GM19468 (cell line): ENCODE data around the gene COL23A1.
"Not testable (repeated sequence)": the region's sequence is repeated elsewhere in the genome, so short reads cannot be mapped to it uniquely, and the experiment has no call there.

Source experiments
- ATAC-seq: cut with Tn5 transposase; IDR thresholded peaks from one replicate; pipeline ENCODE4 v1.9.1; 2021; ENCODE audit warnings: mild to moderate bottlenecking, moderate library complexity, moderate number of reproducible peaks; ENCODE audit not compliant: unreplicated experiment; ENCODE audit errors: extremely low read depth

The COL23A1 gene

DNA sequence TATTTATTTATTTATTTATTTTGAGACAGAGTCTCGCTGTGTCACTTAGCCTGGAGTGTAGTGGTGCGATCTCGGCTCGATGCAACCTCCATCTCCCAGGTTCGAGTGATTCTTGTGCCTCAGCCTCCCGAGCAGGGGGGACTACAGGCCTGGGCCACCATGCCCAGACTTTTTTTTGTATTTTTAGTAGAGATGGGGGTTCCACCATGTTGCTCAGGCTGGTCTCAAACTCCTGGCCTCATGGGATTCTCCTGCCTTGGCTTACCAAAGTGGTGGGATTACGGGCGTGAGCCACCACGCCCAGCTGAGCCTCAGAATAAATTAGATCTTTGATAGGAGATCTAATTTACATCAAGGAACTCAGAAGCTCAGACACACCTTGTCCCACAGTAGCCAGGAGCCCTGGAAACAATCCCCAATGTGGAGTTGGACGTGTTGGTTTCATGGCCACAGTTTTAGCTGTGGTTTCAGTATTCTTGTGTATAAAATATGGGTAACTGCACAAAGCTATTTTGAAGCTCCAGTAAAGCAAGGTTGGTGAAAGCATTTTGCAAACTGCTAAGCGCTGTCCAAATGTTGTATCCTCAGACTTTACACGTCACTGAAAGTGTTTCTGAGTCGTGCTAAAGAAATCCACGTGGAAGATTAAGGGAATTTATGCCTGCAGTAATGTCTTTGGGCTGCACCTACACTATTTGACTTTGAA lies 388.8 kb downstream of the COL23A1 start:
- ATAC-seq = no peak

DNA sequence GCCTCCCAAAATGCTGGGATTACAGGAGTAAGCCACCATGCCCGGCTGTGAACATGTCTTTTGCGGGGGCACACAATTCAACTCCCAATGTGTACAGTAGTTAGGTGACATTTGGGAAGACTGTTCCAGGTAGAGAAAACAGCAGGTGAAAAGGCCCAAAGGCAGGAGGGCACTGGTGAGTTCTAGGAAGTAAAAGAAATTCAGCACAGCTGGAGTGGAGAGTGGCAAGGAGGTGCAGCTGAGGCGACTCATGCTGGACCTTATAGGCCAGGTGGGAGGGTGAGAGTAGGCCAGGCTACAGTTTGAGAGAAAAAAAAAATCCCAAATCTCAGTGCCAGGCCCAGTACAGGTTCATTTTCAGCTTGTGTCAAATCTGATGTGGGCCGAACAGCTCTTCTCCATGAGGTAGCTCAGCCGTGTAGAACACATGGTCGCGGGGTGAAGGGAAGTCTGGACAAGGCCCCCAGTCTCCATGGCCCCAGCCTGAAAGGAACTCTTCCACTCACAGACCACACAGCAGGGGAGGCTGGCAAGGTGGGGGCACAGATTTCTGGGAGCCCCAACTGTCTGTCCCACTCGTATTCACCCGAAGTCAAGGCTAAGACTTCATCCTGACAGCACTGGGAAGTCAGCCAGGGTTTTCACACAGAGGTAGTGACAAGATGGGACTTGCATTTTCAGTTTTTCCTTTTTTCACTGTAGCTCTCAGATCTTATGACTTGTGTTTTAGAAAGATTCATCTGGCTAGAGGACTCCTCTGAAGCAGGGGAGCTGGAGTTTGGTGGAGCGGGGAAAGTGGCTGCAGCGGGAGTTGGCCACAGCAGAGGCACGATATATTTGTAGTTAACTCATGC lies 390.4 kb downstream of the COL23A1 start:
- ATAC-seq = no peak

DNA sequence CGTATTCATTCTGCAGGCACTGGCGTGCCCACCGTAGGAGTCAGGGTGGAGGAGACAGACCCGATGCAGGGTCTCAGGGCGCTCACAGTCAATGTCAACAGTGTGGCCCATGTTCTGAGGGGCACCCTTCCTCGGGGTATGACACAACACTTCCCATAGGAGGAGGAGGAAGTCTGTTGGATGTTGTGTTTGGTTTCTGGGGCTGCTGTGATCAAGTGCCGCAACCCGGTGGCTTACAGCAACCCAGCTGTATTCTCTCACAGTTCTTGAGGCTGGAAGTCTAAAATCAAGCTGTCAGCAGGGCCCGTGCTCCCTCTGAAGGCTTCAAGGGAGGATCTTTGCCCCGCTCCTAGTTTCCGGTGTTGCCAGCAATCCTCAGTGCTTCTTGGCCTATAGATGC lies 391.5 kb downstream of the COL23A1 start:
- ATAC-seq = no peak

DNA sequence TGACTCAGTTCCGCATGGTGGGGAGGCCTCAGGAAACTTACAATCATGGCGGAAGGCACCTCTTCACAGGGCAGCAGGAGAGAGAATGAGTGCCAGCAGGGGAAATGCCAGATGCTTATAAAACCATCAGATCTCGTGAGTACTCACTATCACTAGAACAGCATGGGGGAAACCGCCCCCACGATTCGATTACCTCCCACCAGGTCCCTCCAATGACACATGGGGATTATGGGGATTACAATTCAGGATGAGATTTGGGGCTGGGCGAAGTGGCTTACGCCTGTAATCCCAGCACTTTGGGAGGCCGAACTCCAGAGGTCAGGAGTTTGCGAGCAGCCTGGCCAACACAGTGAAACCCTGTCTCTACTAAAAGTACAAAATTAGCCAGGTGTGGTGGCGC lies 392.0 kb downstream of the COL23A1 start:
- not testable (repeated sequence) for ATAC-seq

DNA sequence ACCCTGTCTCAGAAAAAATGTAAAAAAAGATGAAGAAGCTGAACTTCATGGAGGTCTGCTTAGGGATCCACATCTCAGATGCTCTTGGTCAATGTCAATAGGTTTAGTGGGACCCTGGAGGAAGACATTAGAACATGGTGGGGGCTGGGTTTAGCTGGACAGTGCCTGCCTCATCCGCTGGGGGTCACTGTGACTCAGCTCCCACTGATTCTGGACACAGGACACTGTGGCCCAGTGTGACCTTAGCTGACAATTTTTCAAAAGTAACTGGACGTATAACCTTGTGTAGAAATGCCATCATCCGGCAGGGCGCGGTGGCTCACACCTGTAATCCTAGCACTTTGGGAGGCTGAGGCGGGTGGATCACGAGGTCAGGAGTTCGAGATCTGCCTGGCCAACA lies 393.2 kb downstream of the COL23A1 start:
- ATAC-seq = no peak

DNA sequence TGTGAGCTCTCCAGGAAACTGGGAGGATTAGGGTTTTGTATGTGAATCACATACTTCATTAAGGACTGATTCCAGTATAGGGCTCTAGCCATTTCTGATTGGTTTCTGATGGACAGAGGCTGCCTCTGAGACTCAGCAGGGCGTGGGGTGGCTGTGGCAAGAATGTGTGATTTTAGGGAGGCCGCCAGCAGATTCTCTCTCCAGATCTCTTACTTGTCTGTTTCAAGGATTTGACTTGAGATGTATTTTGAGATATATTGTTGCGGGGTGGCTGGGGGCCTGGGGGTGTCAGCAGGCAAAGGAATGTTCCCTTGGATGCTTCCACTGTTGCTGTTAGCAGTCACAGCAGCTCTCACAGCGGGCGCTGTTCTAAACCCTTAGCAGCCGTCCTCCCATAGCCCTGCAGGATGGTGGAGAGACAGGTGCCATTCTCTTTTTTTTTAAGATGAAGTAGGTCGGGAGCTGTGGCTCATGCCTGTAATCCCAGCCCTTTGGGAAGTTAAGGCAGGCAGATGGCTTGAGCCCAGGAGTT lies 393.8 kb downstream of the COL23A1 start:
- ATAC-seq = no peak

DNA sequence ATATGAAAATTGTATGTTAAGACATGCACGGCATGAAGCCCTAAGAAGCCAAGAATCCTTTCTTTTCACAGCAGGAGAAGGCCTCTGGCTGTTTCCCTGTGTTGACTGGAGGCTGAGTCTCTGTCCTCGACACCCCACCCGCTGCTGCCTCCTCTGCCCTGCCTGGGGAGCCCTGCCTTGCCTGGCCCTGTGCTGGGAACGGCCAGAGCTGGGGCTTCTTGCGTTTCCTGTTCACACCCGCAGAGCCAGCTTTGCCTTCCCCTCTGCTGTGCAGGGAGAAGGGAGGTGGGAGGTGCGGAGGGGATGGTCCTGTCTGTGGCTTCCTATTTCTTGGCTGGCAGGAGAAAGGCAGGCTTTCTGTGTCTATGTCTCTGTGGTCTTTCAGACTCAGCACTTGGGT lies 396.2 kb downstream of the COL23A1 start:
- ATAC-seq = no peak

DNA sequence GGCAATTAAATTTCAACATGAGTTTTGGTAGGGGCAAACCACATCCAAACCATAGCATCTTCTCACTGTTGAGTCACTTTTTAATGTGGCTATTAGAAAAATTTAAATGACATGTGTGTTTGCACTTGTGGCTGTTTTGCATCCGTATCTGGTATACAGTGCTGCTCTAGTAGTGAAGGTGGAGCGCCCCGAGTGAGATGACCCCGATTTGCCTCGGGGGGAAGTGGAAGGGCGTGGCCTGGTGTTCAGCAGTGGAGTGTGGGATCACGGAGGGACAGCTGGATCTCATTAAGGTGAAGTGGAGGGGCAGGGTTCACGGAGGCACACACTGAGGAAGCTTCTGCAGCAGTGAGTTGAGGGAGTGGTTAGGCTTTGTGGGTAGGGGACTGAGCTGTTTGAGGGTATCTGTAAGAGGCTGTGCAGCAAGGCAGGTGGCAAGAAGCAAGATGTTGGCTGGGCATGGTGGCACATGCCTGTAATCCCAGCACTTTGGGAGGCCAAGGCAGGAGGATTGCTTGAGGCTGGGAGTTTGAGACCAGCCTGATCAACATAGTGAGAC lies 396.9 kb downstream of the COL23A1 start:
- no peak for ATAC-seq

DNA sequence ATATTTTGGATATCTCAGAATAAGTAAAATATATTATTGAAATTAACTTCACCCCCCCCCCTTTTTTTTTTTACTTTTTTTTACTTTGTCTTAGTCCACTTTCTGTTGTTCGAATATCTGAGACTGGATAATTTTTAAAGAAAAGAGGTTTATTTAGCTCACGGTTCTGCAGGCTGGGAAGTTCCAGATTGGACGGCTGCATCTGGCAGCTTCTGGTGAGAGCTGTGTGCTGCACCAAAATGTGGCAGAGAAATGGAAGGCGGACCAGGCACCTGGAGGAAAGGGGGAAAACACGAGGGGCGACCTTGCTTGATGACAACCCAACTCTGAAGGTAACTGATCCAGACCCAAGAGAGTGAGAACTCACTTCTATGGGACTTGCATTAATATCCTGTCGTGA lies 397.4 kb downstream of the COL23A1 start:
- no peak for ATAC-seq

DNA sequence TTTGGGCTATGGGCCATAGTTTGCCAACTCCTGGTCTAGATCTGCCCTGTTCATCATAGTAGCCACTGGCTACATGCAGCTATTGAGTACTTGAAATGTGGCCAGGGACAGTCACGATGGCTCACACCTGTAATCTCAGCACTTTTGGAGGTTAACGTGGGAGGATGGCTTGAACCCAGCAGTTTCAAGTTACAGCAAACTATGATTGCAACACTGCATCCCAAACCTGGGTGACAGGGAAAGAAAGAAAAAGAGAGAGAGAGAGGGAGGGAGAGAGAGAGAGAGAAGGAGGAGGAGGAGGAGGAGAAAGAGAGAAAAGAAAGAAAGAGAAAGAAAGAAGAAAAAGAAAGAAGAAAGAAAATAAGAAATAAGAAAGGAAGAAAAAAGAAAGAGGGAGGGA lies 397.9 kb downstream of the COL23A1 start:
- no peak for ATAC-seq

DNA sequence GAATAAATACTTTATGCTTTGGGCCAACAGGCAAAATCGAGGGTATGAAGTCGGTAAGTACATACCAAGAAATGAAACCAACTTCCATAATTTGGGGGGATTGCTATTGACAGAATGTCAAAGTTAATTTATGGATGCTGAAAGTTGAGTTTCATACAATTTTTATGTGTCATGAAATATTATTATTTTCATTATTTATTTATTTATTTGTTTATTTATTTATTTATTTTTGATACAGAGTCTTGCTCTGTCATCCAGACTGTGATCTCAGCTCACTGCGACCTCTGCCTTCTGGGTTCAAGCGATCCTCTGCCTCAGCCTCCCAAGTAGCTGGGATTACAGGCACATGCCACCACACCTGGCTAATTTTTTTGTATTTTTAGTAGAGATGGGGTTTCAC lies 398.5 kb downstream of the COL23A1 start:
- no peak for ATAC-seq

DNA sequence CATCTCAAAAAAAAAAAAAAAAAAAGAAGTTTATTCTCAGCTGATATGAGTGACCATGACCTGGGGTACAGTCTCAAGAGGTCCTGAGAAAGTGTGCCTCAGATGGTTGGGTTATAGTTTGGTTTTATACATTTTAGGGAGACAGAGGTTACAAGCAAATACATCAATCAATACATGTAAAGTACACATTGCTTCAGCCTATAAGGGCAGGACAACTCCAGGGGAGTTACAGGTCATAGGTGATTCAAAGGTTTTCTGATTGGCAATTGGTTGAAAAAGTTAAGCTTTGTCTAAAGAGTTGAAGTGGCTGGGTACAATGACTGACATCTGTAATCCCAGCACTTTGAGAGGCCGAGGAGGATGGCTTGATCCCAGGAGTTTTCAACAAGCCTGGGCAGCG lies 400.8 kb downstream of the COL23A1 start:
- no peak for ATAC-seq
